Ishikawa (cell line): Measurements from ENCODE around the gene ACTN4.

Experiments used
- CEBPB ChIP-seq: IDR thresholded peaks from 2 replicates; pipeline ENCODE4 v1.6.1; 2012
- CREB1 ChIP-seq: IDR thresholded peaks from 2 replicates; pipeline ENCODE4 v1.6.1; 2012; ENCODE audit warnings: low read depth
- EGR1 ChIP-seq: IDR thresholded peaks from 2 replicates; pipeline ENCODE4 v1.6.1; 2012
- EP300 ChIP-seq: IDR thresholded peaks from 2 replicates; pipeline ENCODE4 v1.6.1; 2012; ENCODE audit warnings: borderline replicate concordance
- FOXM1 ChIP-seq: IDR thresholded peaks from 2 replicates; pipeline ENCODE4 v1.6.1; 2012; ENCODE audit warnings: low read depth, borderline replicate concordance
- NFIC ChIP-seq: IDR thresholded peaks from 2 replicates; pipeline ENCODE4 v1.6.1; 2012
- RAD21 ChIP-seq: IDR thresholded peaks from 2 replicates; pipeline ENCODE4 v1.6.1; 2012; ENCODE audit warnings: low read depth
- REST ChIP-seq: IDR thresholded peaks from 2 replicates; pipeline ENCODE4 v1.6.1; 2012; ENCODE audit warnings: low read depth, mild to moderate bottlenecking
- TAF1 ChIP-seq: IDR thresholded peaks from 2 replicates; pipeline ENCODE4 v1.6.1; 2012; ENCODE audit warnings: low read depth, mild to moderate bottlenecking
- TCF12 ChIP-seq: IDR thresholded peaks from 2 replicates; pipeline ENCODE4 v1.6.1; 2012; ENCODE audit warnings: low read depth
- TEAD4 ChIP-seq: IDR thresholded peaks from 2 replicates; pipeline ENCODE4 v1.6.1; 2012
- USF1 ChIP-seq: IDR thresholded peaks from 2 replicates; pipeline ENCODE4 v1.6.1; 2012
- YY1 ChIP-seq: IDR thresholded peaks from 2 replicates; pipeline ENCODE4 v1.6.1; 2012; ENCODE audit warnings: low read depth
- ZBTB7A ChIP-seq: IDR thresholded peaks from 2 replicates; pipeline ENCODE4 v1.6.1; 2012; ENCODE audit warnings: low read depth
- TF ChIP-seq, protein P1 (sequence below): IDR thresholded peaks from 2 replicates; pipeline ENCODE4 v1.6.1; 2012

Gene ACTN4

GRCh38 chr19:38736413-38737280, 89.2 kb downstream of the ACTN4 start:
- no peak for TF ChIP-seq TEAD4
- TF ChIP-seq, protein P1, sequence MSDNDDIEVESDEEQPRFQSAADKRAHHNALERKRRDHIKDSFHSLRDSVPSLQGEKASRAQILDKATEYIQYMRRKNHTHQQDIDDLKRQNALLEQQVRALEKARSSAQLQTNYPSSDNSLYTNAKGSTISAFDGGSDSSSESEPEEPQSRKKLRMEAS, result peak; percentile 87
- TF ChIP-seq REST, result no peak
- TF ChIP-seq CEBPB, result no peak
- TF ChIP-seq TAF1, result no peak
- TF ChIP-seq EGR1, result 0 out of 2 replicates have a peak, but pooled peaks have one; percentile 14
- TF ChIP-seq NFIC, result no peak

GRCh38 chr19:38737281-38737865, 89.9 kb downstream of the ACTN4 start:
- TF ChIP-seq USF1 (no peak), EGR1 (no peak), CREB1 (no peak), TAF1 (no peak), ZBTB7A (no peak), TCF12 (no peak), FOXM1 (no peak), TEAD4 (no peak), EP300 (no peak), NFIC (no peak), YY1 (no peak), RAD21 (no peak), REST (no peak), CEBPB (no peak)
- TF ChIP-seq, protein P1, result no peak

DNA sequence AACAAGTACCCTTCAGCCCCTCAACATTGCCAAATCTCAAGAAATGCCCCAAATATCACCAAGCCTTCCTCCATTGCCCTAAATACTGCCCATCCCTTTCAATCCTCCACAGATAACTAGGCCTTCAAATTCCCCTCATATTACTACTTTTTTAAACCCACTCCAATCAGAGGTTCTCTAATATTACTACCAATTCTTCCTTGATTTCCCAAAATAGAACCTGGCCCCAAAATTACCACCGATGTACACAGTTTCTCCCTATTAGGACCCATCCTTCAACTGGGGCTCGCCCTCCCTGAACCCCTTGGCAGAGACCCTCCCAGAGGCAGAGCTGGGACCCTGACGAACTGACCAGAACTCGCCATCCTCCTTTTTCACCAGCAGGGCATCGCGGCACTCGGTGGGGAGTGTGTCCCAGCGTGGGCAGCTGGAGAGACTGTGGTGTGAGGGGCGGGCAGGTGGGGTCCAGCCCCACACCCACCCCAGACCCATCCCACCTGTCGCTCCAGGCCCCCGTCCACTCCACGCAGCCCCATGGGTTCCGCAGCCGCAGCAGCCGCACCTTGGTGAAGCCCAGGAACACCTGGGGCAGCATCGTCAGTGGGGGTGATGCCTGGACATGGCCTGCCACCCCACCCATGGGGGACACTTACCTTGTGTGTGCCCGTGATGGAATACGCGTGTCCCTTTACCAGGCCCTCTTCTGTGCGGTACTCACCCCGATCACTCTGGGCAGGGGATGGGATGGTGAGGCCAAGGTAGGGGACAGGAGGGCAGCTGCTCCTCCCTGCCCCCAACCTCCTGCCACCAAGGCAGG, 90.7 kb downstream of the ACTN4 start:
- TF ChIP-seq FOXM1, result no peak
- TF ChIP-seq CEBPB, result no peak
- no peak for TF ChIP-seq YY1
- TF ChIP-seq RAD21, result no peak
- no peak for TF ChIP-seq ZBTB7A
- no peak for TF ChIP-seq USF1
- no peak for TF ChIP-seq CREB1
- no peak for TF ChIP-seq TCF12
- TF ChIP-seq TEAD4, result no peak
- TF ChIP-seq EGR1, result no peak
- no peak for TF ChIP-seq NFIC
- TF ChIP-seq, protein P1, result no peak
- no peak for TF ChIP-seq TAF1
- no peak for TF ChIP-seq EP300

DNA sequence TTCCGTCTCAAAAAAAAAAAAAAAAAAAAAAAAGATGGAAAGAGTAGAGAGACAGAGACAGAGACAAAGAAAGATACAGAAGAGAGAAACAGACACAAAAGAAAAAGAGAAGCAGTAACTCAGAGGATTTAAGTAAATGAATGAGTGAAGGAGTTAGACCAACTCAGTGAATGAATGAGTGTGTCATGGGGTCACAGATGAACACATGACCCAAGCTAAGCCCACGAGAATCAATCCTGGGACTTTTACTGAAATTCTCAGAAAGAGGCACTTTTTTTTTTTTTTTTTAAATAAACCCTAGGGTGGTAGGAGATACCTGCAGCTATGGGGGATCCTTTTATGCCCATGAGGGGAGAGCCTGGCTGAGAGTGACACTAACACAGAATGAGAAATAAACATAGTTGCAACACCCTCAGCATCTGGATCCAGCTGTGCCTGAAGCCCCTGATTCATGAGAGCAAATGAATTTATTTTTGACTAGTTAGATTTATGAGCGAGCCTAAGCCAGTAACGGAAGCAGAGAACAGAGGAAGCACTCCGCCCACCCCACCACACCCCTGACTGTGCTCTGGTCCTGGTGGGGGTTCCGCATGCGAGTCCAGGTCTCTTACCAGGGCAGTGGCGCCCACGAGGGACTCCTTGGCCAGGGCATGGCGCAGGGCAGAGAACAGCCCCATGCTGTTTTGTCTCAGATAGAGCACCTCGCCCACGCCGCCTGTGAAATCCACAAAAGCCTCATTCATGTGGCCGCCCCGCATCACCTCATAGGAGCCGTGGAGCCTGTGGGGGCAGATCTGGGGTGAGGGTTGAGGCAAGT, 92.2 kb downstream of the ACTN4 start:
- no peak for TF ChIP-seq FOXM1
- TF ChIP-seq CREB1, result no peak
- TF ChIP-seq TCF12, result no peak
- TF ChIP-seq EP300, result no peak
- TF ChIP-seq ZBTB7A, result no peak
- TF ChIP-seq, protein P1, result no peak
- TF ChIP-seq NFIC, result no peak
